ENCODE data around the gene RPL21.
"Not testable (repeated sequence)": the region's sequence is repeated elsewhere in the genome, so short reads cannot be mapped to it uniquely, and the experiment has no call there.

Gene RPL21

GRCh38 chr13:27298849-27299248, 47.5 kb downstream of the RPL21 start:
- no peaks in the 10 kb centered on the region for H3K27me3 ChIP-seq (ENCODE audit: low read length)
- H3K9me2 ChIP-seq (replicated peaks; ENCODE audit: insufficient read depth, low read length): no peaks in the 10 kb centered on the region
- H4K20me1 ChIP-seq (ENCODE audit: low read depth, low read length): no peaks in the 10 kb centered on the region
- H3K36me3 ChIP-seq (ENCODE audit: low read length): no peaks in the 10 kb centered on the region
- no peaks in the 10 kb centered on the region for H3F3A ChIP-seq (ENCODE audit: insufficient read depth)
- no peak for TF ChIP-seq CTCF (IDR thresholded peaks at IDR 0.05; ENCODE audit: insufficient read depth, low read length, poor library complexity, severe bottlenecking)
- TF ChIP-seq EZH2phosphoT487 (conservative IDR thresholded peaks at IDR 0.05; ENCODE audit: low read length): no peak
- no peaks in the 10 kb centered on the region for H3K79me2 ChIP-seq (ENCODE audit: insufficient read depth, low read length)
- H3K9ac ChIP-seq (ENCODE audit: low read length): no peak overlapping the region
- no peak overlapping the region for H3K4me2 ChIP-seq (ENCODE audit: low read depth, low read length, poor library complexity, severe bottlenecking)
- H3K9me3 ChIP-seq (ENCODE audit: insufficient read depth, low read length): no peaks in the 10 kb centered on the region
- no peak overlapping the region for H3K4me3 ChIP-seq (ENCODE audit: insufficient read depth, low read length, poor library complexity, severe bottlenecking)
- no peak overlapping the region for H3K27ac ChIP-seq (ENCODE audit: low read depth, low read length)
- H2AFZ ChIP-seq (ENCODE audit: low read depth, low read length, severe bottlenecking): no peak overlapping the region

- not testable (repeated sequence) for H3K9ac ChIP-seq (ENCODE audit: low read length); H4K20me1 ChIP-seq (ENCODE audit: low read depth, low read length); H3K27me3 ChIP-seq (ENCODE audit: low read length)
These were observed 49.0 kb downstream of the RPL21 start for GRCh38 chr13:27300406-27300805.

GRCh38 chr13:27300941-27301586, 49.7 kb downstream of the RPL21 start:
- Histone ChIP-seq H3K4me2 (ENCODE audit: low read depth, low read length, poor library complexity, severe bottlenecking) (no peak overlapping the region), H3K36me3 (ENCODE audit: low read length) (no peaks in the 10 kb centered on the region), H3K4me3 (ENCODE audit: insufficient read depth, low read length, poor library complexity, severe bottlenecking) (no peak overlapping the region), H3K79me2 (ENCODE audit: insufficient read depth, low read length) (no peaks in the 10 kb centered on the region), H3K27ac (ENCODE audit: low read depth, low read length) (no peak overlapping the region), H3K9me3 (ENCODE audit: insufficient read depth, low read length) (no peaks in the 10 kb centered on the region), H4K20me1 (ENCODE audit: low read depth, low read length) (no peaks in the 10 kb centered on the region), H3K9ac (ENCODE audit: low read length) (no peak overlapping the region), H2AFZ (ENCODE audit: low read depth, low read length, severe bottlenecking) (no peak overlapping the region), H3K9me2 (replicated peaks; ENCODE audit: insufficient read depth, low read length) (no peaks in the 10 kb centered on the region), H3F3A (ENCODE audit: insufficient read depth) (no peaks in the 10 kb centered on the region), H3K27me3 (ENCODE audit: low read length) (no peaks in the 10 kb centered on the region)
- TF ChIP-seq EZH2phosphoT487 (conservative IDR thresholded peaks at IDR 0.05; ENCODE audit: low read length) (no peak), CTCF (IDR thresholded peaks at IDR 0.05; ENCODE audit: insufficient read depth, low read length, poor library complexity, severe bottlenecking) (no peak)

More at GRCh38 chr13:27300406-27300805, 49.0 kb downstream of the RPL21 start:
- H3K79me2 ChIP-seq (ENCODE audit: insufficient read depth, low read length); H3K36me3 ChIP-seq (ENCODE audit: low read length); H3F3A ChIP-seq (ENCODE audit: insufficient read depth); H3K9me2 ChIP-seq (replicated peaks; ENCODE audit: insufficient read depth, low read length); H2AFZ ChIP-seq (ENCODE audit: low read depth, low read length, severe bottlenecking); H3K9me3 ChIP-seq (ENCODE audit: insufficient read depth, low read length); H3K4me2 ChIP-seq (ENCODE audit: low read depth, low read length, poor library complexity, severe bottlenecking); H3K27ac ChIP-seq (ENCODE audit: low read depth, low read length); H3K4me3 ChIP-seq (ENCODE audit: insufficient read depth, low read length, poor library complexity, severe bottlenecking): not testable (repeated sequence)

GRCh38 chr13:27302643-27303262, 51.4 kb downstream of the RPL21 start:
- Histone ChIP-seq H3K79me2 (ENCODE audit: insufficient read depth, low read length) (no peaks in the 10 kb centered on the region), H2AFZ (ENCODE audit: low read depth, low read length, severe bottlenecking) (no peak overlapping the region), H3K36me3 (ENCODE audit: low read length) (no peaks in the 10 kb centered on the region), H3K9me2 (replicated peaks; ENCODE audit: insufficient read depth, low read length) (no peaks in the 10 kb centered on the region), H3K4me2 (ENCODE audit: low read depth, low read length, poor library complexity, severe bottlenecking) (no peak overlapping the region), H3K4me3 (ENCODE audit: insufficient read depth, low read length, poor library complexity, severe bottlenecking) (no peak overlapping the region), H3K27me3 (ENCODE audit: low read length) (no peaks in the 10 kb centered on the region), H4K20me1 (ENCODE audit: low read depth, low read length) (no peaks in the 10 kb centered on the region), H3K9ac (ENCODE audit: low read length) (no peak overlapping the region), H3K9me3 (ENCODE audit: insufficient read depth, low read length) (no peaks in the 10 kb centered on the region), H3F3A (ENCODE audit: insufficient read depth) (no peaks in the 10 kb centered on the region), H3K27ac (ENCODE audit: low read depth, low read length) (no peak overlapping the region)
- TF ChIP-seq EZH2phosphoT487 (conservative IDR thresholded peaks at IDR 0.05; ENCODE audit: low read length) (no peak), CTCF (IDR thresholded peaks at IDR 0.05; ENCODE audit: insufficient read depth, low read length, poor library complexity, severe bottlenecking) (no peak)

All from SU-DHL-6 (cell line).